GM18507 (cell line): Measurements from ENCODE around the gene NEGR1.

Source experiments
- DNase-seq: peaks from one replicate; pipeline ENCODE4 v3.0.0; 2011; ENCODE audit warnings: low read depth; ENCODE audit not compliant: insufficient read length; ENCODE audit errors: extremely low spot score
- FAIRE-seq: peaks from 2 replicates; lab custom pipeline; 2011; peaks lifted over from hg19 to GRCh38; lab: Jason Lieb, UNC

The NEGR1 gene

GRCh38 chr1:72282271-72283021 is at the start of gene NEGR1:
TSS of gene NEGR1 (minus strand) at chr1:72282539.
- no peak for FAIRE-seq
- DNase-seq, result no peak

GRCh38 chr1:72326494-72326893 is 44.2 kb upstream of the NEGR1 start:
- FAIRE-seq, result no peak
- no peak for DNase-seq

- FAIRE-seq (no peak), DNase-seq (no peak)
Observed at GRCh38 chr1:72324451-72324850, 42.1 kb upstream of the NEGR1 start.

- no peak for FAIRE-seq
- DNase-seq, result no peak
Observed at GRCh38 chr1:72322910-72323309, 40.6 kb upstream of the NEGR1 start.

- FAIRE-seq (no peak), DNase-seq (no peak)
Observed at GRCh38 chr1:72296501-72296900, 14.2 kb upstream of the NEGR1 start.

- FAIRE-seq, result no peak
- no peak for DNase-seq
Observed at GRCh38 chr1:72288886-72289285, 6.5 kb upstream of the NEGR1 start.

GRCh38 chr1:72286401-72286800 is 4.1 kb upstream of the NEGR1 start:
- FAIRE-seq, result no peak
- DNase-seq, result no peak

GRCh38 chr1:72285074-72285425 is 2.7 kb upstream of the NEGR1 start:
- FAIRE-seq (no peak), DNase-seq (no peak)

GRCh38 chr1:72284348-72285073 is 2.2 kb upstream of the NEGR1 start:
- FAIRE-seq (peak; percentile 9), DNase-seq (no peak)

- FAIRE-seq, result no peak
- DNase-seq, result no peak
Observed at GRCh38 chr1:72284084-72284347, 1.7 kb upstream of the NEGR1 start.

- DNase-seq (no peak), FAIRE-seq (no peak)
Observed at GRCh38 chr1:72283307-72284083, 1.2 kb upstream of the NEGR1 start.

GRCh38 chr1:72283022-72283306 is 625 bp upstream of the NEGR1 start:
- no peak for FAIRE-seq

GRCh38 chr1:72281637-72282270 is 585 bp downstream of the NEGR1 start:
- FAIRE-seq, result no peak
- no peak for DNase-seq

More at GRCh38 chr1:72283022-72283306, 625 bp upstream of the NEGR1 start:
- no peak for DNase-seq

- no peak for FAIRE-seq
- no peak for DNase-seq
Observed at GRCh38 chr1:72281144-72281543, 1.2 kb downstream of the NEGR1 start.

- no peak for FAIRE-seq
- DNase-seq, result no peak
Observed at GRCh38 chr1:72280711-72281110, 1.6 kb downstream of the NEGR1 start.

GRCh38 chr1:72280131-72280530 is 2.2 kb downstream of the NEGR1 start:
- FAIRE-seq, result no peak
- DNase-seq, result no peak

GRCh38 chr1:72278461-72278860 is 3.9 kb downstream of the NEGR1 start:
- FAIRE-seq (no peak), DNase-seq (no peak)

GRCh38 chr1:72271555-72272085 is 10.7 kb downstream of the NEGR1 start:
- FAIRE-seq (no peak), DNase-seq (no peak)

GRCh38 chr1:72262735-72263134 is 19.6 kb downstream of the NEGR1 start:
- DNase-seq, result no peak
- FAIRE-seq, result no peak

- DNase-seq, result no peak
- FAIRE-seq, result no peak
Observed at GRCh38 chr1:72253132-72253531, 29.2 kb downstream of the NEGR1 start.
